Suppressor macrophage treated with lipopolysaccharide for 4 hours (primary cell): ENCODE results near the gene RPTOR.

Experiments used
- DNase-seq: peaks from one replicate; pipeline ENCODE4 v3.0.0-alpha.2; 2020

The RPTOR gene

GRCh38 chr17:80825471-80826345 is 281.1 kb downstream of the RPTOR start:
- no peak for DNase-seq

- no peak for DNase-seq
These were observed 281.8 kb downstream of the RPTOR start for GRCh38 chr17:80826346-80826954.

- peak; percentile 93 for DNase-seq
These were observed 282.5 kb downstream of the RPTOR start for GRCh38 chr17:80826955-80827645.

GRCh38 chr17:80827646-80828643 is 283.3 kb downstream of the RPTOR start:
- DNase-seq, result no peak

GRCh38 chr17:80829166-80829813 is 284.7 kb downstream of the RPTOR start:
- no peak for DNase-seq

- DNase-seq, result no peak
These were observed 285.6 kb downstream of the RPTOR start for GRCh38 chr17:80830020-80830780.

GRCh38 chr17:80831491-80831890 is 286.9 kb downstream of the RPTOR start:
- no peak for DNase-seq

- DNase-seq, result no peak
These were observed 287.6 kb downstream of the RPTOR start for GRCh38 chr17:80832266-80832676.

GRCh38 chr17:80832888-80833583 is 288.4 kb downstream of the RPTOR start:
- peak; percentile 96 for DNase-seq

- DNase-seq, result no peak
These were observed 289.6 kb downstream of the RPTOR start for GRCh38 chr17:80833952-80834892.

GRCh38 chr17:80834893-80835275 is 290.2 kb downstream of the RPTOR start:
- DNase-seq, result no peak

GRCh38 chr17:80835816-80836657 is 291.4 kb downstream of the RPTOR start:
- DNase-seq, result no peak

GRCh38 chr17:80836658-80836965 is 292.0 kb downstream of the RPTOR start:
- no peak for DNase-seq

- no peak for DNase-seq
These were observed 292.4 kb downstream of the RPTOR start for GRCh38 chr17:80836971-80837481.

- no peak for DNase-seq
These were observed 293.1 kb downstream of the RPTOR start for GRCh38 chr17:80837711-80838110.

- no peak for DNase-seq
These were observed 293.8 kb downstream of the RPTOR start for GRCh38 chr17:80838311-80839025.

- no peak for DNase-seq
These were observed 294.3 kb downstream of the RPTOR start for GRCh38 chr17:80839026-80839345.

- no peak for DNase-seq
These were observed 294.9 kb downstream of the RPTOR start for GRCh38 chr17:80839511-80839941.
